Temporal lobe (tissue), 1 donor: ENCODE results near the gene ARHGAP35. TPM values are rescaled to one million over a fixed set of nuclear protein-coding genes. Genes with fewer than 3 reads are reported as not detected.

Source experiments
- total RNA-seq: library from RNA; depleted of rRNA; stranded (reverse); fragments of >200 nt; gene quantifications from one replicate; pipeline ENCODE4 v1.2.3, GENCODE V29; 2014

The ARHGAP35 gene
- total RNA-seq, 1 donor from 2014 or later: 89.5 TPM

Other genes with a start within 250 kb of the ARHGAP35 start
- gene PTGIR, start 235.9 kb upstream of the ARHGAP35 start, total RNA-seq: 0.25 TPM
- gene GNG8, start 224.8 kb upstream of the ARHGAP35 start, total RNA-seq: not detected
- 14.5 TPM for gene DACT3, start 199.8 kb upstream of the ARHGAP35 start, total RNA-seq
- 8.9 TPM for gene PRKD2, start 143.9 kb upstream of the ARHGAP35 start, total RNA-seq
- 8.6 TPM for gene FKRP, start 114.9 kb upstream of the ARHGAP35 start, total RNA-seq
- gene STRN4, start 114.5 kb upstream of the ARHGAP35 start, total RNA-seq: 89.5 TPM
- gene SLC1A5, start 72.4 kb upstream of the ARHGAP35 start, total RNA-seq: 2.2 TPM
- 43.0 TPM for gene AP2S1, start 10.2 kb upstream of the ARHGAP35 start, total RNA-seq
- 5.9 TPM for gene NPAS1, start 158.8 kb downstream of the ARHGAP35 start, total RNA-seq
- 17.9 TPM for gene TMEM160, start 187.6 kb downstream of the ARHGAP35 start, total RNA-seq